ENCODE data around the gene PPP1R37. TPM values are rescaled to one million over a fixed set of nuclear protein-coding genes. Genes with fewer than 3 reads are reported as not detected.

Gene PPP1R37
- total and polyA plus RNA-seq, 2 of the 13 experiments (the other 11 are each of a cell fraction or from before 2014, with no cell fraction given), result 9.0 to 14.3 TPM

DNA sequence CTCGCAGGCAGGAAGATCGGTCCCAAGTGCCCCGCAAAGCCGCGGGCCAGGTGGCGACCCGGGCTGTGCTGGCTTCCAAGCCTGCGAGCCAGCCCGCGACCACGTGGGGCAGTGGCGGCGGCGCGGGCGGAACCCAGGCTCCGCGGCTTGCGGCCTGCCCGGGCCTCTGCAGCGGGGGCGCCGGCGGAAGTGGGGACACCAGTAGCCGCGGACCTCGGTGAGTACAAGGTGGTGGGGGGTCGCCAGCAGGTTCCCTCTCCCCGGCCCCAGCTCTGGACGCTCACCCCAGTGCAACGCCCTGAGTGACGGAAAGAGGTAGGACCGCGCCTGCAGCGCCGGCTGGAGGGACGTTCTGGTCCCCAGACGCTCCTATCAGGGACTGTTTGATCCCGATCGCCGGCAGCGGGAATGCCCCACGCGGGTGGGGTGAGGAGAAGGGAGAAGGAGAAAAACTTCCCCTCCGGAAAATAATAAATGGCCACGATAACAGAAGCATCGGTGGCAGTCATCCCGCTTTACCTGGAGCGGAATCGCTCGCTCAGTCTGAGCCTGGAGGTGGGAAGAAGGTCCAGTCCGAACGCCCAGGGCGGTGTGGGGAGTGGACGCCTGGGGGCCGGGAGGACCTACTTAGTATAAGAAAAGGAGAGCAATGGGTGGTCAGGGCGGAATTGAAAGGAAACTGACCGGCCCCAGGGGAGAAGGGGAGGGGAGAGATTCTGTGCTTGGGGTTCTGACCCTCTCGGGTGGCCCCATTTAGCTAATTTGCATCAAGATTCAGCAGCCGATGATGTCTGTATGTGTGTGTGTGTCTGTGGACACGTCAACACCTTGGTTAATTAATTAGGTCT, 13.7 kb upstream of the PPP1R37 start, which contains the start of gene GEMIN7 (continued):
- peak; percentile 96 for TF ChIP-seq MXD1 (CRISPR knock-in tag; IDR thresholded peaks at IDR 0.05)
- TF ChIP-seq, protein P1, sequence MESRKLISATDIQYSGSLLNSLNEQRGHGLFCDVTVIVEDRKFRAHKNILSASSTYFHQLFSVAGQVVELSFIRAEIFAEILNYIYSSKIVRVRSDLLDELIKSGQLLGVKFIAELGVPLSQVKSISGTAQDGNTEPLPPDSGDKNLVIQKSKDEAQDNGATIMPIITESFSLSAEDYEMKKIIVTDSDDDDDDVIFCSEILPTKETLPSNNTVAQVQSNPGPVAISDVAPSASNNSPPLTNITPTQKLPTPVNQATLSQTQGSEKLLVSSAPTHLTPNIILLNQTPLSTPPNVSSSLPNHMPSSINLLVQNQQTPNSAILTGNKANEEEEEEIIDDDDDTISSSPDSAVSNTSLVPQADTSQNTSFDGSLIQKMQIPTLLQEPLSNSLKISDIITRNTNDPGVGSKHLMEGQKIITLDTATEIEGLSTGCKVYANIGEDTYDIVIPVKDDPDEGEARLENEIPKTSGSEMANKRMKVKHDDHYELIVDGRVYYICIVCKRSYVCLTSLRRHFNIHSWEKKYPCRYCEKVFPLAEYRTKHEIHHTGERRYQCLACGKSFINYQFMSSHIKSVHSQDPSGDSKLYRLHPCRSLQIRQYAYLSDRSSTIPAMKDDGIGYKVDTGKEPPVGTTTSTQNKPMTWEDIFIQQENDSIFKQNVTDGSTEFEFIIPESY (CRISPR knock-in tag; IDR thresholded peaks at IDR 0.05), result peak; percentile 50; the same call in 1 of the 2 replicates
- TF ChIP-seq IRF1 (CRISPR knock-in tag; IDR thresholded peaks at IDR 0.05; ENCODE audit: low read depth), result 0 out of 2 replicates have a peak, but pooled peaks have one; percentile 35
- peak; percentile 96 for TF ChIP-seq HES4 (CRISPR knock-in tag; IDR thresholded peaks at IDR 0.05; ENCODE audit: borderline replicate concordance)
- no peak for TF ChIP-seq ZNF512B (CRISPR knock-in tag; IDR thresholded peaks at IDR 0.05; ENCODE audit: borderline replicate concordance)
- TF ChIP-seq ZNF580 (CRISPR knock-in tag; IDR thresholded peaks at IDR 0.05; ENCODE audit: borderline replicate concordance, low read depth), result no peak; the same call in 1 of the 2 replicates
- no peak for TF ChIP-seq KLF13 (CRISPR knock-in tag; IDR thresholded peaks at IDR 0.05)
- no peak for TF ChIP-seq RARG (CRISPR knock-in tag; IDR thresholded peaks at IDR 0.05; ENCODE audit: low read depth)
- 0 out of 2 replicates have a peak, but pooled peaks have one; percentile 23 for TF ChIP-seq CEBPG (CRISPR knock-in tag; IDR thresholded peaks at IDR 0.05)
- peak; percentile 76 for TF ChIP-seq FOXO1 (CRISPR knock-in tag; IDR thresholded peaks at IDR 0.05)
- TF ChIP-seq NFRKB (IDR thresholded peaks at IDR 0.05), result no peak
- peak; percentile 42; the same call in 1 of the 2 replicates for TF ChIP-seq ZBTB4 (CRISPR knock-in tag; IDR thresholded peaks at IDR 0.05; ENCODE audit: borderline replicate concordance)
- no peak for TF ChIP-seq HMGXB3 (CRISPR knock-in tag; IDR thresholded peaks at IDR 0.05; ENCODE audit: borderline replicate concordance)

Measured in HepG2 (cell line).